Lung microvascular endothelial cell (primary cell): ENCODE results near the gene M6PR. TPM values are rescaled to one million over a fixed set of nuclear protein-coding genes. Genes with fewer than 3 reads are reported as not detected.
"Not testable (repeated sequence)": the region's sequence is repeated elsewhere in the genome, so short reads cannot be mapped to it uniquely, and the experiment has no call there.

Experiments
- DNase-seq, 2 donors: peaks; one replicate each; pipeline versions ENCODE4 v3.0.0 to v3.0.0-alpha.2; 2010; ENCODE audit warnings: low read depth in 2 of 2
- total RNA-seq: library from RNA; depleted of rRNA; stranded (reverse); fragments of >200 nt; gene quantifications from 2 replicates; pipeline ENCODE4 v1.2.1, GENCODE V29; 2014

Gene M6PR
- total RNA-seq, 1 donor from 2014 or later, result 283 TPM

GRCh38 chr12:8912914-8913313 lies 36.5 kb downstream of the M6PR start:
- no peak for DNase-seq

DNA sequence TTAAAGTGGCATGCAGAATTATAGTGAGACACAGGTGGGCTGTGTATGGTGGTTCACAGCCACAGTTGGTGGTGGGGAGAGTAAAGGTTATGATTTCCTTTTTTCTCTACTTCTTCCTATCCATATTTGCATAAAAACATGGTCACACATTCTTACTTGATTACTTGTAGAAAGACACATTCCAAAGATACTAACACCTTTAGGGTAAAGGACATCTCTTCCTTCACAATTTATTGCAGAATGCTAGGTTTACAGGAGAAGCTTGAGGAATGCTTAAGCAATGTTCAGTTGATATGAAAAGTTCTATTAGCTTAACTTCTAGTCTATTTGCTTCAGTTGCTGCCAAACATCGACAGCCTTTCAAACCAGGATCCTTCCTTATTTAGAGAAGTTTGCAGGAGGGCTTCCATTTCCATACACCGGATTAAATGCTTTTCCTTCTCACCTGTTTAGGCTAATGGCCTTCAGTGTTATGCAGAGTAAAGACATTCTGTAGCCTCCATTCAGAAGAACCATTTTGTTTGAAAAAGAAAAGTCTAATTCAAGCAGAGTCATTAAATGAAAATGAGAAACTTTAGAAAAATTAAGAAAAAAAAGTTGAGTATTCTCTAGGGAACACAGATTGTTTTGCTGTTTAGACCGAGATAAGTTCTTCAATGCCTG lies 37.7 kb downstream of the M6PR start:
- DNase-seq, result no peak

DNA sequence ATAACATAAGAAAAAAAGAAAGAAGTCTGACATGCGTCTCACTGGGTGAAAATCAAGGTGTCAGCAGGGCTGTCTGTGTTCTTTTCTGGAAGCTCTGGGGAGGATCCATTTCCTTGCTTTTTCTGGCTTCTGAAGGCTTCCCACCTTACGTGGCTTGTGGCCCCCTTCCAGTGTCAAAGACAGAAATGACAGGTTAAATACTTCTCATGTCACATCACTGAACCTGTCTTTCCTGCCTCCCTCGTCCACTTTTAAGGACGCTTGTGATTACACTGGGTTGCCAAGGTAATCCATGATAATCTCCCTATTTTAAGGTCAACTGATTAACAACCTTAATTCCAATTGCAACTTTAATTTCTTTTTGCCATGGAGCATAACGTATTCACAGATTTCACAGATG lies 39.7 kb downstream of the M6PR start:
- no peak for DNase-seq

DNA sequence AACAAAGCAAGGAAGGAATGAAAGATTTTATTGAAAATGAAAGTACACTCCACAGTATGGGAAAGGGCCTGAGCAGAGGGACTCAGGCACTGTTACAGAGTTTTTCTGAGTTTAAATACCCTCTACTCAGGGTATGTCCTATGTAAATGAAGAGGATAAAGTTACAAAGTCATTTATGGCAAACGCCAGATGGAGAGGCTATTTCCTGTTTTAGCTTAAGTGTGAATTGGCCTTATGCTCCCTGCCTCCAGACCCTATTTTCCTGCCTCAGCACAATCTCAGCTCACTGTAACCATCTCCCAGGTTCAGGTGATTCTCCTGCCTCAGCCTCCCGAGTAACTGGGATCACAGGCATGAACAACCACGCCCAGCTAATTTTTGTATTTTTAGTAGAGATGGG lies 41.9 kb downstream of the M6PR start:
- DNase-seq, result no peak

GRCh38 chr12:8906266-8907180 lies 42.9 kb downstream of the M6PR start:
- DNase-seq, result no peak

- DNase-seq, result no peak
Observed at GRCh38 chr12:8905546-8905945, 43.9 kb downstream of the M6PR start.

- DNase-seq, result no peak
Observed at GRCh38 chr12:8904665-8905064, 44.8 kb downstream of the M6PR start.

DNA sequence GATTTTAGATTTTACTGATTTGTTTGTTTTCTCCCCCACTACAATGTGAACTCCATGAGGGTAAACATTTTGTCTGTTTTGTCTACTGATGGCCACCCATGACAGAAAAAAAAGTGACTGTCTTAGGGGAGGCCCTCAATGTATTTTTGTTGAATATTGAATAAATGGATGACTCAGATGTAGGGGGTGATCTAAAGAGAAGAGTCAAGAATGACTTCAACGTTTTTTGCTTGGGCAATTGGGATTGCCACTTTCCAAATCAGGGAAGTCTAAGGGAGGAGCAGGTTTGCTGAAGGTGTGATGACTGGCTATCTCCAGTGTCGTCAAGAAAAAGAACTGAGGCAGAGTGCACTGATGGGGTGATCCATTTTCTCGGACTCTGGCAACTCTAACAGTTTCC lies 45.8 kb downstream of the M6PR start:
- DNase-seq, result no peak

DNA sequence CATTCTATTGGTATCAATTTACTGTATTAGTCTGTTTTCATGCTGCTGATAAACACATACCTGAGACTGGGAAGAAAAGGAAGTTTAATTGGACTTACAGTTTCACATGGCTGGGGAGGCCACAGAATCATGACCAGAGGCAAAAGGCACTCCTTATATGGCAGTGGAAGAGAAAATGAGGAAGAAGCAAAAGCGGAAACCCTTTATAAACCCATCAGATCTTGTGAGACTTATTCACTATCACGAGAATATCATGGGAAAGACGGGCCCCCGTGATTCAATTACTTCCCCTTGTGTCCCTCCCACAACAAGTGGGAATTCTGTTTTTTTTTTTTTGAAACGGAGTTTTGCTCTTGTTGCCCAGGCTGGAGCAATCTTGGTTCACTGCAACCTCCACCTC lies 46.7 kb downstream of the M6PR start:
- not testable (repeated sequence) for DNase-seq

- DNase-seq, result no peak
Observed at GRCh38 chr12:8899830-8900229, 49.6 kb downstream of the M6PR start.

GRCh38 chr12:8897081-8897480 lies 52.4 kb downstream of the M6PR start:
- no peak for DNase-seq

- no peak for DNase-seq
Observed at GRCh38 chr12:8894986-8895385, 54.5 kb downstream of the M6PR start.

DNA sequence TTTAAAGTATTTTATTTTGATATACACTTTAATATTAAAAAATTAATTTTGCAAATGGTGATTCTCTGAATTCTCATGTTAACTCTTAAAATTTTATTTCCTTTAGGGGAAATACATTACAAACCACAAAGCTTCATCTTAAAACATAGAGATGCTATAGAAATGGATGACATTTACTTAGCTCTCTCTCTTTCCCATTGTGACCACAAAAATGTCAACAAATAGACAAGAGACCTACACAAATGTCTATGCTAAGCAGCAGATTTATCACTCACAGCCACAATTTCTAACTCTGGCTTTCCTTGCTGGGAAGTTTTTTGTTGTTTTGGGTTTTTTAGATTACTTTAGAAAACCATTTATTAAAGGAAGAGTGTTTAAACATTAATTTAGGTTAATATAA lies 55.1 kb downstream of the M6PR start:
- no peak for DNase-seq

DNA sequence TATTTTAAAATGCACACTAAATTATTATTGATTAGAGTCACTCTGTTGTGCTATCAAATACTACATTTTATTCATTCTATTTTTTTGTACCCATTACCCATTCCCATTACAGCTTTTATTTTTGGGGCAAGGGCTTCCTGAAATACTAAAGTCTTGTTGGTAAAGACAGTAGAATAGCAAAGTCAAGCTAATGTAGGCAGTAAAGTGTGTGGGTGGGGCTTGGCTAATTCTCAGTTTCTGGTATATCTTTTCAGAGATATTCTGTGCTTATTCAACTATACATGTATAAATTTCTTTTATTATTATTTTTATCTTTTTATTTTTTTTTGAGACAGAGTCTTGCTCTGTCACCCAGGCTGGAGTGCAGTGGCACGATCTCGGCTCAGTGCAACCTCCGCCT lies 57.5 kb downstream of the M6PR start:
- no peak for DNase-seq

Other genes starting within 250 kb of the M6PR start
- gene A2ML1, start 127.0 kb downstream of the M6PR start, total RNA-seq, result not detected in 2 replicates
- 5.9 and 12.1 TPM in 2 replicates for gene PHC1, start 35.1 kb downstream of the M6PR start, total RNA-seq
- gene KLRG1, start 39.9 kb upstream of the M6PR start, total RNA-seq, result 0.20 and 0.22 TPM in 2 replicates
- gene A2M, start 166.3 kb upstream of the M6PR start, total RNA-seq, result 3.8 and 19.0 TPM in 2 replicates